GM12874 (cell line): ENCODE results near the gene ANKRD28.

ENCODE experiments used
- TF ChIP-seq, protein P1 (sequence below): IDR thresholded peaks from 2 replicates; pipeline ENCODE4 v1.5.1; 2011; ENCODE audit warnings: low read depth, mild to moderate bottlenecking, control low read depth, low read length, moderate library complexity; ENCODE audit not compliant: insufficient read depth

ANKRD28 gene

DNA sequence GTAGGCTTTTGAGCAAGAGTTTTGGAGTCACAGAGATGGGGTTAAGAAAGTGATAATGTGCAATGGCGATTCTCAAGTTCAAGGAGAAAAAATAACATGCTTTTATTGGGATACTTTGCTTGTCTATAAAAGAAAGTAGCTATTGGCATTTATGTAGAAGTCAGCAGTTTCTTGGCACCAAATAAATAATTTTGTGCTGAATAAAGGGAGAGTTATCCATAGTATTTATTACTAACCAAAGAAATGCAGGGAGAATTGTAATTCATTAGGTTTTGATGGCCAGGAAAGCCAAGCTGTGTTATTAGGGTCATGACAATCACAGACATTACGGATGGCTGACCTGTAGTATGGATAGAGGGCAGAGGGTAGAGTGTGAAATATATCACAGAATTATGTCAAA is 163.1 kb downstream of the ANKRD28 start:
- TF ChIP-seq, protein P1, sequence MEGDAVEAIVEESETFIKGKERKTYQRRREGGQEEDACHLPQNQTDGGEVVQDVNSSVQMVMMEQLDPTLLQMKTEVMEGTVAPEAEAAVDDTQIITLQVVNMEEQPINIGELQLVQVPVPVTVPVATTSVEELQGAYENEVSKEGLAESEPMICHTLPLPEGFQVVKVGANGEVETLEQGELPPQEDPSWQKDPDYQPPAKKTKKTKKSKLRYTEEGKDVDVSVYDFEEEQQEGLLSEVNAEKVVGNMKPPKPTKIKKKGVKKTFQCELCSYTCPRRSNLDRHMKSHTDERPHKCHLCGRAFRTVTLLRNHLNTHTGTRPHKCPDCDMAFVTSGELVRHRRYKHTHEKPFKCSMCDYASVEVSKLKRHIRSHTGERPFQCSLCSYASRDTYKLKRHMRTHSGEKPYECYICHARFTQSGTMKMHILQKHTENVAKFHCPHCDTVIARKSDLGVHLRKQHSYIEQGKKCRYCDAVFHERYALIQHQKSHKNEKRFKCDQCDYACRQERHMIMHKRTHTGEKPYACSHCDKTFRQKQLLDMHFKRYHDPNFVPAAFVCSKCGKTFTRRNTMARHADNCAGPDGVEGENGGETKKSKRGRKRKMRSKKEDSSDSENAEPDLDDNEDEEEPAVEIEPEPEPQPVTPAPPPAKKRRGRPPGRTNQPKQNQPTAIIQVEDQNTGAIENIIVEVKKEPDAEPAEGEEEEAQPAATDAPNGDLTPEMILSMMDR: no peak

DNA sequence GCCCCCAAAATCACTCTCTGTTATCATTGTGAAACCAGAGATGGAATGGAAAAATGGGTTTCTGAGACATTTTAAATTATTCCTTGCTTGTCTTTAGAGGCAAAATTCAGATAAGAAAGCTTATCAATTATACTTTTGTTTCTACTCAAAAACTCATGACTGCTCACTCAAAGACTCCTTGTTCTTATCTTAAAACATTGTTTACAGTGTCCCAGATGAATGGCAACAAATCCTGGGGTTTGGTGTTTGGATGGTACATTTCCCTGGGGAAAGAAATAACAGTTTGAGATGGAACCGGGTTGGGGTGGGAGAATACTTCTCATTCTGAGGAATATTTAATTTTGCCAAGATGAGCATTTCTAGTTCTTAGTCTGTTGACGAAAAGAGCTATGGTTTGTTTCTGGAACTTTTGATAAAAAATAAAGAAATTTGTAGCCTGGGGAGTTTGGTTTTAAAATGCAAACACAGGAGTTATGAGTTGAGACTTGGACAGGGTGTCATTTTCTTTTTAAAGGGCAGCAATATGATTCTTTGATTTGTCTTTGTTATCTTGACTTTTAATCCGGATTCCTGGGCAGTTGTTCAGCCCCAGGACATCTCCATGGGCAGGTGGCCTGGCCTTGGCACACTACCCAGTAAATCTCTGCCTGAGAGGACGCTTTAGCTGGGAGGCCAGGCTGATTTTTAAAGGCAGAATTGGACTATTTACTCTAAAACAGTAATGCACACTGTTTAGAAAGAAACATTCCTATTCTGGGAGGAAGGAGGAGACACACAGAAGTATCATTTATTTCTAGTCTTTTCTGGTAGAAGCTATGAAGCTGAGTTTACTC is 163.8 kb downstream of the ANKRD28 start:
- TF ChIP-seq, protein P1: no peak

DNA sequence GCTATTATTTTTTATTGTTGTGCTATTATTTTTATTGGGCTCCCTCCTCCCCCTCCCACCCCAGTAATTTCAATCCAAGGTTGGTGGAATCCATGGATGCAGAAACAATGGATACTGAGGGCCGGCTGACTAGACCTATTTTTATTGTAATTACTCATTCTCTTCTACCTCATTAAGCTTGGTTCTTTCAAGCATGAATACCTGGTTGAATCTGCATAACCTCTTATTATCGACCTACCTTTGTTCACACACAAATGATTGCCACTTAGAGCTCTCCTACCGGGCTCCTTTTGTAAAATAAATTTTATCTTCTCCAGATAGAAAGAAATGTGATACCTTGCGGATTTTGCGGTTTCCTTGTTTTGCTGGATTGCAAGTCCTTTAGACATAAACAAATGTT is 164.6 kb downstream of the ANKRD28 start:
- TF ChIP-seq, protein P1: no peak

DNA sequence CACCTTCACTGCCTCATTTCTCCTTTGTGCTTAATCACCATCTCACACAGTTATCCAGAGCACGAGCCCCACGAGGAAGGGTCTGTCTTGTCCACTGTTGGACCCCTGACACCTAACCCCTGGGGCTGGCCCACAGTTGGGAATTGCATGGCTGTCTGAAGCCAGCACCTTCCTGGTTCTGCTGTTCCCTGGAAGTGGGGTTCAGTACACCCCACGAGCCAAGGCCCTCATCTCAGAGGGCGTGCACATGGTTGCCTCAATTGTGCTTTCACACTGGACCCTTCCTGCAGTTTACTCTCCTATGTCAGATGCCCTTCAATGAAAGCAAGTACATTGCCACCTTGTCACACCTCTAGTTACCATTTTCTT is 165.6 kb downstream of the ANKRD28 start:
- TF ChIP-seq, protein P1: no peak

DNA sequence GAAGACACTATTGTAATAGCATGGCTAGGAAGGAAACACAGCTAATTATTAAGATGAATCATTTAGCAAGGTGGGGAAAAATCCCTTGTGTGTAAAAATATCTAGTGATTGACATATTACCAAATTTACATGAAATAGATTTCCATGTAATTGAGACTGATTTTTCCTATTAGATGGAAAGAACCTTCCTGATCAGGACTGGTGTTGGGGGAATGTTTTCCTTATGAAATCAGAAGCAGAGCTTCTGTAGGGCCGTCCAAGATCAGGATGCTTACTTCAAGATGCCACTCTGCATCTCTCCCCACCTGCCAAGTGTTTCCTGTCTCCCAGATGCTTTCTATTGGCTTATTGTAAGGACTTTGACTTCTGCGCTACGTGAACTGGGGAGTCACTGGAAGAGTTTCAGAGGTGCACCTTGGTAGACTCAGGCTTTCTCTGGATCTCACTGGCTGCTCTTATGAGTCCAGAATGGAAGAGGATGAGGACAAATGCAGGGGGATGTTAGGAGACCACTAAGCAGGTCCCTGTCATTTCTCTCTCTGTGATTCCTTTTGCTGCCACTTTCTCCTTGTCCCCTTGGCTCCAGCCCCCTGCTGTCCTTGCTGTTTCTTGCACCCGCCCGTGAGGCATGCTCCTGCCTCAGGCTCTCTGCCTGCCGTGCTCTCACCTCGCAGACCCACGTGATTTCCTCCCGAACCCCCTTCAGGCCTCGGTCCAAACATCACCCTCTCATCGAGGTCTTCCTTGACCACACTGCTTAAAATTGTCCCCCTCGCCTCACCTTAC is 166.2 kb downstream of the ANKRD28 start:
- TF ChIP-seq, protein P1: no peak

DNA sequence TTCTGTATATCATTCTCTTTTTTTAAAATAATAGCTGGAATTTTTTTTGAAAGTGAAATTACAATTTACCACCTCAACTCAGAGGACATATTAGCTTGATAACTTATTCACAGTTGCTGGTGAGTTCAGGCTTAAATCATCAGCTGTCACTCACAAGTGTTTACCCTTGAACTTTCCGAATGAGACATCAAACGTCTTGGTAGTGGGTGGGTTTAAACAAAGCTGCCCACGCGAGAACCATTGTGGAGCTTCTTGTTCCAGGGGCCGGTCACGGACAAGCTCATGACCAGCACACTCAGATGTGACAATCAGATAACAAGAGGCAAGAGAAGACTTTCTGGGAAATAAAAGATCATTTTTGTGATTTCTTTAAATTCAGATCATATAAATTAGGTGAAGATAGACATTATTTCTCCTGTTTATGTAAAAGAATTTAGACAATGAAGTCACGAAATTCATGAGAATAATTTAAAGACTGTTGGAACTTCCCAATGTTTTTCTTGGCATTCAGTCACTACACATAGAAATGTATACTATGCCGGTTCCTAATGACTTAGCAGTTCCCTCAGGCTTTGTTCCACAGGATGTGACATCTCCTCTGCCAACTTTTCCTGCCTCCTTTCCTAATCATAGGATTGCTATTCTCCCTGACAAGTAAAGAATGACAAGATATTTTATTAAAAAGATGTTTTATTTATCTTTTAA is 167.0 kb downstream of the ANKRD28 start:
- TF ChIP-seq, protein P1: no peak
